Retinal pigment epithelial cell (primary cell): Measurements from ENCODE around the gene SMCHD1.

Source experiments
- DNase-seq: peaks from one replicate; pipeline ENCODE4 v3.0.0-alpha.2; 2010; ENCODE audit warnings: low read depth
- H3K4me3 ChIP-seq: 2 replicates; pipeline ENCODE4 v1.5.1; 2011; ENCODE audit warnings: mild to moderate bottlenecking, low read length, control low read depth, moderate library complexity
- CTCF ChIP-seq: conservative IDR thresholded peaks from 2 replicates; pipeline ENCODE4 v1.5.1; 2011; ENCODE audit warnings: low read depth, low read length, control low read depth, inconsistent platforms

SMCHD1 gene

GRCh38 chr18:2814928-2815327, 159.4 kb downstream of the SMCHD1 start:
- TF ChIP-seq CTCF, result no peak
- DNase-seq, result no peak
- H3K4me3 ChIP-seq, result no peak overlapping the region

GRCh38 chr18:2818281-2818680, 162.8 kb downstream of the SMCHD1 start:
- TF ChIP-seq CTCF, result no peak
- DNase-seq, result no peak
- no peak overlapping the region for H3K4me3 ChIP-seq

- H3K4me3 ChIP-seq, result no peak overlapping the region
- TF ChIP-seq CTCF, result no peak
- no peak for DNase-seq
Measured at GRCh38 chr18:2821695-2822094, 166.2 kb downstream of the SMCHD1 start.

- no peak for TF ChIP-seq CTCF
- DNase-seq, result no peak
- H3K4me3 ChIP-seq, result no peak overlapping the region
Measured at GRCh38 chr18:2822213-2822921, 166.8 kb downstream of the SMCHD1 start.

- no peak for TF ChIP-seq CTCF
- DNase-seq, result no peak
- H3K4me3 ChIP-seq, result no peak overlapping the region
Measured at GRCh38 chr18:2823202-2823601, 167.7 kb downstream of the SMCHD1 start.

- no peak overlapping the region for H3K4me3 ChIP-seq
- no peak for TF ChIP-seq CTCF
- DNase-seq, result no peak
Measured at GRCh38 chr18:2823966-2824365, 168.4 kb downstream of the SMCHD1 start.

- TF ChIP-seq CTCF, result no peak
- no peak overlapping the region for H3K4me3 ChIP-seq
- DNase-seq, result no peak
Measured at GRCh38 chr18:2824865-2825264, 169.3 kb downstream of the SMCHD1 start.
